Measurements from ENCODE around the gene DTD2. TPM values are rescaled to one million over a fixed set of nuclear protein-coding genes. Genes with fewer than 3 reads are reported as not detected.

Gene DTD2
- total RNA-seq, 1 experiment from 2014 or later = 16.7 TPM

DNA sequence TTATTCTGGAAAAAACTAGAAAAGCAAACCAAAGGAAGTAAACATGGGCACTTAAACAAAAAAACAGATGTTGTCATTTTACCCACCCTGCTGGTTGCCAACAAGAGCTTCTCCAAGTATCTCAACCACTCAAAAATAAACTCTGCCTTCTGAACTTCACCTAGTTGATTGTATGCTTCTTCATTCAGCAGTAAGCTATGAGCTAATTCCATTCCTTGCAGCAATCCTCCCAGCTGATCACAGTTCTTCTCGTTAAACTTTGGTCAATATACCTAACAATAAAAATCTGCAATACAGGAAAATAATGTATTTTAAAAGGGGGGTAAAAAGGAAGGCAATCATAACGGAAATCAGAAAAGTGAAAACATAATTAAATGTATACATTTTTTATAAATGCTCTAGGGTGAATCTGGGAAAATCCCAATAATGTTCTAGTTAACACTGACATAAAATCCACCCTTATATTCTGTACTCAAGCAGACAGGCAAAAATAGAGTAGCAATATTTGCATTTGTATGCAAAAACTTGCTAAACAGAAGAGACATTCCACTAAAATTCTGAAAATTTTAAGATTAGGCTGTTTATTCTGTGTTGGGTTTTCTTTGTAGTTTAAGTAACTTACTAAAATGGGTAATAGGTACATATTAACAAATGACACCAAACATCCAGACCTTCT, 54.4 kb downstream of the DTD2 start:
- Mint-ChIP-seq H3K9me3 (no peaks in the 10 kb centered on the region), H3K4me1 (peaks cover 9% of the 10 kb centered on the region; the same call in 1 of the 2 replicates), H3K4me3 (no peak overlapping the region), H3K27ac (0 out of 2 replicates have a peak overlapping the region, but pooled peaks have one; percentile 11), H3K36me3 (peaks cover 13% of the 10 kb centered on the region), H3K27me3 (ENCODE audit: low read depth) (no peaks in the 10 kb centered on the region)
- DNase-seq (ENCODE audit: low spot score) = no peak
- ChIA-PET CTCF (no interaction called here), POLR2A (no interaction called here)
- ATAC-seq = no peak
- TF ChIP-seq KAT7 (CRISPR knock-in tag; IDR thresholded peaks at IDR 0.05; ENCODE audit: borderline replicate concordance) = no peak
- TF ChIP-seq, protein P1, sequence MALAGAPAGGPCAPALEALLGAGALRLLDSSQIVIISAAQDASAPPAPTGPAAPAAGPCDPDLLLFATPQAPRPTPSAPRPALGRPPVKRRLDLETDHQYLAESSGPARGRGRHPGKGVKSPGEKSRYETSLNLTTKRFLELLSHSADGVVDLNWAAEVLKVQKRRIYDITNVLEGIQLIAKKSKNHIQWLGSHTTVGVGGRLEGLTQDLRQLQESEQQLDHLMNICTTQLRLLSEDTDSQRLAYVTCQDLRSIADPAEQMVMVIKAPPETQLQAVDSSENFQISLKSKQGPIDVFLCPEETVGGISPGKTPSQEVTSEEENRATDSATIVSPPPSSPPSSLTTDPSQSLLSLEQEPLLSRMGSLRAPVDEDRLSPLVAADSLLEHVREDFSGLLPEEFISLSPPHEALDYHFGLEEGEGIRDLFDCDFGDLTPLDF (CRISPR knock-in tag; IDR thresholded peaks at IDR 0.05) = no peak
- TF ChIP-seq, protein P2, sequence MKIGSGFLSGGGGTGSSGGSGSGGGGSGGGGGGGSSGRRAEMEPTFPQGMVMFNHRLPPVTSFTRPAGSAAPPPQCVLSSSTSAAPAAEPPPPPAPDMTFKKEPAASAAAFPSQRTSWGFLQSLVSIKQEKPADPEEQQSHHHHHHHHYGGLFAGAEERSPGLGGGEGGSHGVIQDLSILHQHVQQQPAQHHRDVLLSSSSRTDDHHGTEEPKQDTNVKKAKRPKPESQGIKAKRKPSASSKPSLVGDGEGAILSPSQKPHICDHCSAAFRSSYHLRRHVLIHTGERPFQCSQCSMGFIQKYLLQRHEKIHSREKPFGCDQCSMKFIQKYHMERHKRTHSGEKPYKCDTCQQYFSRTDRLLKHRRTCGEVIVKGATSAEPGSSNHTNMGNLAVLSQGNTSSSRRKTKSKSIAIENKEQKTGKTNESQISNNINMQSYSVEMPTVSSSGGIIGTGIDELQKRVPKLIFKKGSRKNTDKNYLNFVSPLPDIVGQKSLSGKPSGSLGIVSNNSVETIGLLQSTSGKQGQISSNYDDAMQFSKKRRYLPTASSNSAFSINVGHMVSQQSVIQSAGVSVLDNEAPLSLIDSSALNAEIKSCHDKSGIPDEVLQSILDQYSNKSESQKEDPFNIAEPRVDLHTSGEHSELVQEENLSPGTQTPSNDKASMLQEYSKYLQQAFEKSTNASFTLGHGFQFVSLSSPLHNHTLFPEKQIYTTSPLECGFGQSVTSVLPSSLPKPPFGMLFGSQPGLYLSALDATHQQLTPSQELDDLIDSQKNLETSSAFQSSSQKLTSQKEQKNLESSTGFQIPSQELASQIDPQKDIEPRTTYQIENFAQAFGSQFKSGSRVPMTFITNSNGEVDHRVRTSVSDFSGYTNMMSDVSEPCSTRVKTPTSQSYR (CRISPR knock-in tag; IDR thresholded peaks at IDR 0.05) = no peak
- TF ChIP-seq CREM (CRISPR knock-in tag; IDR thresholded peaks at IDR 0.05) = no peak
- TF ChIP-seq MXD4 (CRISPR knock-in tag; IDR thresholded peaks at IDR 0.05; ENCODE audit: borderline replicate concordance) = no peak
- no peak for TF ChIP-seq FOXP1 (CRISPR knock-in tag; IDR thresholded peaks at IDR 0.05; ENCODE audit: borderline replicate concordance)
- no peak for TF ChIP-seq TEAD1 (CRISPR knock-in tag; IDR thresholded peaks at IDR 0.05)
- TF ChIP-seq, protein P3, sequence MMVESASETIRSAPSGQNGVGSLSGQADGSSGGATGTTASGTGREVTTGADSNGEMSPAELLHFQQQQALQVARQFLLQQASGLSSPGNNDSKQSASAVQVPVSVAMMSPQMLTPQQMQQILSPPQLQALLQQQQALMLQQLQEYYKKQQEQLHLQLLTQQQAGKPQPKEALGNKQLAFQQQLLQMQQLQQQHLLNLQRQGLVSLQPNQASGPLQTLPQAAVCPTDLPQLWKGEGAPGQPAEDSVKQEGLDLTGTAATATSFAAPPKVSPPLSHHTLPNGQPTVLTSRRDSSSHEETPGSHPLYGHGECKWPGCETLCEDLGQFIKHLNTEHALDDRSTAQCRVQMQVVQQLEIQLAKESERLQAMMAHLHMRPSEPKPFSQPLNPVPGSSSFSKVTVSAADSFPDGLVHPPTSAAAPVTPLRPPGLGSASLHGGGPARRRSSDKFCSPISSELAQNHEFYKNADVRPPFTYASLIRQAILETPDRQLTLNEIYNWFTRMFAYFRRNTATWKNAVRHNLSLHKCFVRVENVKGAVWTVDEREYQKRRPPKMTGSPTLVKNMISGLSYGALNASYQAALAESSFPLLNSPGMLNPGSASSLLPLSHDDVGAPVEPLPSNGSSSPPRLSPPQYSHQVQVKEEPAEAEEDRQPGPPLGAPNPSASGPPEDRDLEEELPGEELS (CRISPR knock-in tag; IDR thresholded peaks at IDR 0.05) = no peak
- TF ChIP-seq ELF4 (CRISPR knock-in tag; IDR thresholded peaks at IDR 0.05; ENCODE audit: low read depth) = no peak

DNA sequence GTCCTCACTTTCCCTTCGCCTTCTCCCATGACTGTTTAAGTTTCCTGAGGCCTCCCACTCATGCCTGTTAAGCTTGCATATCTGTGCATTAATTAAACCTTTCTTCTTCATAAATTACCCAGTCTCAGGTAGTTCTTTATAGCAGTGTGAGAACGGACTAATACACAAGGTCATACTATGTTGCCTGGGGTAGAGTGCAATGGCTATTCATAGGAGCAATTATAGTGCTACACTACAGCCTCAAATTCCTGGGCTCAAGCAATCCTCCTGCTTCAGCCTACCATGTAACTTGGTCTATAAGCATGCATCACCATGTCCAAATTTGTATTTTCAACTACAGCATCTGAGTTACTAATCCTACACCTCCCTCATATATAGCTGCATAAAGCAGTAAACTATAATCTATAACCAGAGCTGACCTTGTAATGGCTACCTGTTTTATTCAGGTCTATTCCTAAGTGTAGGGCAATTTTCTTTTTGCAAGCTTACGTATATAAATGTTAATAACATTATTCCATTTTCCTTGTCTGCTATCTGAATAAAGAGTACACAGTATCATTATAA, 55.9 kb downstream of the DTD2 start:
- H3K27me3 Mint-ChIP-seq (ENCODE audit: low read depth) = no peaks in the 10 kb centered on the region
- CTCF ChIA-PET = no interaction called here
- H3K27ac Mint-ChIP-seq = no peak overlapping the region
- H3K36me3 Mint-ChIP-seq = peaks cover 13% of the 10 kb centered on the region
- H3K4me3 Mint-ChIP-seq = no peak overlapping the region
- POLR2A ChIA-PET = no interaction called here
- peaks cover 9% of the 10 kb centered on the region; the same call in 1 of the 2 replicates for H3K4me1 Mint-ChIP-seq
- TF ChIP-seq ZNF416 (CRISPR knock-in tag; IDR thresholded peaks at IDR 0.05) (no peak), ZNF396 (CRISPR knock-in tag; IDR thresholded peaks at IDR 0.05; ENCODE audit: borderline replicate concordance) (no peak), GTF2I (CRISPR knock-in tag; conservative IDR thresholded peaks at IDR 0.05) (no peak), ELF4 (CRISPR knock-in tag; IDR thresholded peaks at IDR 0.05; ENCODE audit: low read depth) (no peak)
- no peak for DNase-seq (ENCODE audit: low spot score)
- H3K9me3 Mint-ChIP-seq = no peaks in the 10 kb centered on the region
- ATAC-seq = no peak

DNA sequence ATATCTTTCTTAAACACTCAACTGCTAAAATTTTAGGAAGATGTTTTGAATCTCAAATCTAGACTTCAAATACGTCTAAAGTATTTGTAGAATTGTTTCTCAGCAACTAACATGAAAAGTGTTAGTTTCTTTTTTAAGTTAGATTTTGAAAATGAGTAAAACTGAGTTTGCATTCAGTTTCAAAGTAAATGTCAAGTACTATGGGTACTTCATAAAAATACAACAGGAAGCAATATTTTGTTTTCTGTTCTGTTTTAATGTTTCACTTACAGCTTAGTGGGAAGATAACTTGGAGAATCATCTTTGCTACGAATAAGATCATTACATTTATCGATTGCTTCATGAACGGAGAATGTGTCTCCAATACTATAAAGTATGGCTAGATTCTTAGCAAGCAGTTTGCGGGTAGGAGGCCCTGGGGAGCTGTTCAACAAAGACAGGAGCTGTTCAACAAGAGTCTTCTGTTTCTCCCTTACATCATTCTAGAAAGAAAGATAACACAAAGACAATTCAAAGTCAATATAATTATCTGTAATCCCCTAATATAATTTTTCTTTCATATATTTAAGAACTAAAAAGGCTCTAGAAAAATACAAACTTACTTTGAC, 57.2 kb downstream of the DTD2 start:
- Mint-ChIP-seq H3K4me1 (peaks cover 6% of the 10 kb centered on the region; the same call in 1 of the 2 replicates), H3K9me3 (no peaks in the 10 kb centered on the region), H3K36me3 (peaks cover 16% of the 10 kb centered on the region), H3K27me3 (ENCODE audit: low read depth) (no peaks in the 10 kb centered on the region), H3K4me3 (no peak overlapping the region), H3K27ac (no peak overlapping the region)
- ChIA-PET CTCF (no interaction called here), POLR2A (no interaction called here)
- no peak for DNase-seq (ENCODE audit: low spot score)
- ATAC-seq = no peak
- TF ChIP-seq GTF2I (CRISPR knock-in tag; conservative IDR thresholded peaks at IDR 0.05) = no peak
- TF ChIP-seq, protein P4, sequence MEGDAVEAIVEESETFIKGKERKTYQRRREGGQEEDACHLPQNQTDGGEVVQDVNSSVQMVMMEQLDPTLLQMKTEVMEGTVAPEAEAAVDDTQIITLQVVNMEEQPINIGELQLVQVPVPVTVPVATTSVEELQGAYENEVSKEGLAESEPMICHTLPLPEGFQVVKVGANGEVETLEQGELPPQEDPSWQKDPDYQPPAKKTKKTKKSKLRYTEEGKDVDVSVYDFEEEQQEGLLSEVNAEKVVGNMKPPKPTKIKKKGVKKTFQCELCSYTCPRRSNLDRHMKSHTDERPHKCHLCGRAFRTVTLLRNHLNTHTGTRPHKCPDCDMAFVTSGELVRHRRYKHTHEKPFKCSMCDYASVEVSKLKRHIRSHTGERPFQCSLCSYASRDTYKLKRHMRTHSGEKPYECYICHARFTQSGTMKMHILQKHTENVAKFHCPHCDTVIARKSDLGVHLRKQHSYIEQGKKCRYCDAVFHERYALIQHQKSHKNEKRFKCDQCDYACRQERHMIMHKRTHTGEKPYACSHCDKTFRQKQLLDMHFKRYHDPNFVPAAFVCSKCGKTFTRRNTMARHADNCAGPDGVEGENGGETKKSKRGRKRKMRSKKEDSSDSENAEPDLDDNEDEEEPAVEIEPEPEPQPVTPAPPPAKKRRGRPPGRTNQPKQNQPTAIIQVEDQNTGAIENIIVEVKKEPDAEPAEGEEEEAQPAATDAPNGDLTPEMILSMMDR (IDR thresholded peaks at IDR 0.05) = no peak
- TF ChIP-seq FOXJ3 (CRISPR knock-in tag; IDR thresholded peaks at IDR 0.05; ENCODE audit: borderline replicate concordance) = no peak
- TF ChIP-seq, protein P5, sequence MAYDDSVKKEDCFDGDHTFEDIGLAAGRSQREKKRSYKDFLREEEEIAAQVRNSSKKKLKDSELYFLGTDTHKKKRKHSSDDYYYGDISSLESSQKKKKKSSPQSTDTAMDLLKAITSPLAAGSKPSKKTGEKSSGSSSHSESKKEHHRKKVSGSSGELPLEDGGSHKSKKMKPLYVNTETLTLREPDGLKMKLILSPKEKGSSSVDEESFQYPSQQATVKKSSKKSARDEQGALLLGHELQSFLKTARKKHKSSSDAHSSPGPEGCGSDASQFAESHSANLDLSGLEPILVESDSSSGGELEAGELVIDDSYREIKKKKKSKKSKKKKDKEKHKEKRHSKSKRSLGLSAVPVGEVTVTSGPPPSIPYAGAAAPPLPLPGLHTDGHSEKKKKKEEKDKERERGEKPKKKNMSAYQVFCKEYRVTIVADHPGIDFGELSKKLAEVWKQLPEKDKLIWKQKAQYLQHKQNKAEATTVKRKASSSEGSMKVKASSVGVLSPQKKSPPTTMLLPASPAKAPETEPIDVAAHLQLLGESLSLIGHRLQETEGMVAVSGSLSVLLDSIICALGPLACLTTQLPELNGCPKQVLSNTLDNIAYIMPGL (CRISPR knock-in tag; IDR thresholded peaks at IDR 0.05) = no peak
- no peak for TF ChIP-seq NFATC4 (CRISPR knock-in tag; IDR thresholded peaks at IDR 0.05)
- TF ChIP-seq, protein P6, sequence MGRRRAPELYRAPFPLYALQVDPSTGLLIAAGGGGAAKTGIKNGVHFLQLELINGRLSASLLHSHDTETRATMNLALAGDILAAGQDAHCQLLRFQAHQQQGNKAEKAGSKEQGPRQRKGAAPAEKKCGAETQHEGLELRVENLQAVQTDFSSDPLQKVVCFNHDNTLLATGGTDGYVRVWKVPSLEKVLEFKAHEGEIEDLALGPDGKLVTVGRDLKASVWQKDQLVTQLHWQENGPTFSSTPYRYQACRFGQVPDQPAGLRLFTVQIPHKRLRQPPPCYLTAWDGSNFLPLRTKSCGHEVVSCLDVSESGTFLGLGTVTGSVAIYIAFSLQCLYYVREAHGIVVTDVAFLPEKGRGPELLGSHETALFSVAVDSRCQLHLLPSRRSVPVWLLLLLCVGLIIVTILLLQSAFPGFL (CRISPR knock-in tag; IDR thresholded peaks at IDR 0.05; ENCODE audit: borderline replicate concordance) = no peak
- TF ChIP-seq OVOL2 (CRISPR knock-in tag; IDR thresholded peaks at IDR 0.05; ENCODE audit: borderline replicate concordance) = no peak
